ENCODE results near the gene UBASH3A.

Gene UBASH3A

GRCh38 chr21:42426424-42426823, 22.7 kb downstream of the UBASH3A start:
- H3K36me3 ChIP-seq (ENCODE audit: insufficient read depth, low read length) = no peaks in the 10 kb centered on the region
- H3K9ac ChIP-seq (ENCODE audit: low read depth, low read length) = no peak overlapping the region
- no peak overlapping the region for H3K4me3 ChIP-seq (ENCODE audit: low read length)
- H3K9me3 ChIP-seq (replicated peaks; ENCODE audit: low read length) = no peaks in the 10 kb centered on the region
- peaks cover 9% of the 10 kb centered on the region for H3K27me3 ChIP-seq (ENCODE audit: control insufficient read depth, insufficient read depth, low read length)
- no peaks in the 10 kb centered on the region for H3K4me1 ChIP-seq (ENCODE audit: control insufficient read depth, insufficient read depth, low read length)
- no peak overlapping the region for H3K4me2 ChIP-seq (ENCODE audit: low read length)

GRCh38 chr21:42426876-42427480, 23.3 kb downstream of the UBASH3A start:
- H3K4me1 ChIP-seq (ENCODE audit: control insufficient read depth, insufficient read depth, low read length) = no peaks in the 10 kb centered on the region
- H3K36me3 ChIP-seq (ENCODE audit: insufficient read depth, low read length) = no peaks in the 10 kb centered on the region
- peaks cover 3% of the 10 kb centered on the region for H3K9me3 ChIP-seq (replicated peaks; ENCODE audit: low read length)
- H3K4me3 ChIP-seq (ENCODE audit: low read length) = no peak overlapping the region
- H3K4me2 ChIP-seq (ENCODE audit: low read length) = no peak overlapping the region
- H3K27me3 ChIP-seq (ENCODE audit: control insufficient read depth, insufficient read depth, low read length) = peaks cover 9% of the 10 kb centered on the region
- H3K9ac ChIP-seq (ENCODE audit: low read depth, low read length) = no peak overlapping the region

- Histone ChIP-seq H3K9me3 (replicated peaks; ENCODE audit: low read length) (peaks cover 4% of the 10 kb centered on the region), H3K36me3 (ENCODE audit: insufficient read depth, low read length) (no peaks in the 10 kb centered on the region), H3K9ac (ENCODE audit: low read depth, low read length) (no peak overlapping the region), H3K4me1 (ENCODE audit: control insufficient read depth, insufficient read depth, low read length) (no peaks in the 10 kb centered on the region), H3K27me3 (ENCODE audit: control insufficient read depth, insufficient read depth, low read length) (peaks cover 9% of the 10 kb centered on the region), H3K4me3 (ENCODE audit: low read length) (no peak overlapping the region), H3K4me2 (ENCODE audit: low read length) (no peak overlapping the region)
These were observed 24.2 kb downstream of the UBASH3A start for GRCh38 chr21:42427809-42428419.

GRCh38 chr21:42429021-42429420, 25.3 kb downstream of the UBASH3A start:
- peaks cover 9% of the 10 kb centered on the region for H3K27me3 ChIP-seq (ENCODE audit: control insufficient read depth, insufficient read depth, low read length)
- no peak overlapping the region for H3K4me3 ChIP-seq (ENCODE audit: low read length)
- H3K36me3 ChIP-seq (ENCODE audit: insufficient read depth, low read length) = no peaks in the 10 kb centered on the region
- H3K4me2 ChIP-seq (ENCODE audit: low read length) = no peak overlapping the region
- no peaks in the 10 kb centered on the region for H3K4me1 ChIP-seq (ENCODE audit: control insufficient read depth, insufficient read depth, low read length)
- H3K9ac ChIP-seq (ENCODE audit: low read depth, low read length) = no peak overlapping the region
- H3K9me3 ChIP-seq (replicated peaks; ENCODE audit: low read length) = peaks cover 4% of the 10 kb centered on the region

- Histone ChIP-seq H3K4me3 (ENCODE audit: low read length) (no peak overlapping the region), H3K36me3 (ENCODE audit: insufficient read depth, low read length) (no peaks in the 10 kb centered on the region), H3K9me3 (replicated peaks; ENCODE audit: low read length) (peaks cover 4% of the 10 kb centered on the region), H3K4me1 (ENCODE audit: control insufficient read depth, insufficient read depth, low read length) (no peaks in the 10 kb centered on the region), H3K27me3 (ENCODE audit: control insufficient read depth, insufficient read depth, low read length) (peaks cover 5% of the 10 kb centered on the region), H3K4me2 (ENCODE audit: low read length) (no peak overlapping the region), H3K9ac (ENCODE audit: low read depth, low read length) (no peak overlapping the region)
These were observed 26.2 kb downstream of the UBASH3A start for GRCh38 chr21:42429856-42430255.

DNA sequence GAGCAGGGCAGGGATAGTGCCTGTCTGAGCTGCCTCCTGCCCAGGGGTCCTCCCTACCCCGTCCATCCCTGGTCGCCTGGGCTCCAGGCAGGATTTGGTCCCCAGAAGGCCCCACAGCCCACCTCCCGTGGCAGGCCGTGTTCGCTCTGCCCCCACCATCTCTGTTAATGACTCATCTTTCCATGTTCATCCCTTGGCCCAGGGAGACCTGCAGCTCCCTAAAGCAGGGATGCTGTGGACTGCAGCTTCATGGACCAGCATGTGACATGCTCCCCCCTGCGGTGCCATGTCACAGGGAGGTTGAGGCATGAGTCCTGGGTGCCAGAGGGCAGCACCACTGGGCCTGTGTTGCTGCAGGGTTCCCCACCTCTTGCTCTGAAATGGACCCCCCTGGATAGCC, 26.8 kb downstream of the UBASH3A start:
- Histone ChIP-seq H3K27me3 (ENCODE audit: control insufficient read depth, insufficient read depth, low read length) (peaks cover 3% of the 10 kb centered on the region), H3K4me2 (ENCODE audit: low read length) (no peak overlapping the region), H3K36me3 (ENCODE audit: insufficient read depth, low read length) (no peaks in the 10 kb centered on the region), H3K4me3 (ENCODE audit: low read length) (no peak overlapping the region), H3K9me3 (replicated peaks; ENCODE audit: low read length) (peaks cover 4% of the 10 kb centered on the region), H3K4me1 (ENCODE audit: control insufficient read depth, insufficient read depth, low read length) (no peaks in the 10 kb centered on the region), H3K9ac (ENCODE audit: low read depth, low read length) (no peak overlapping the region)

DNA sequence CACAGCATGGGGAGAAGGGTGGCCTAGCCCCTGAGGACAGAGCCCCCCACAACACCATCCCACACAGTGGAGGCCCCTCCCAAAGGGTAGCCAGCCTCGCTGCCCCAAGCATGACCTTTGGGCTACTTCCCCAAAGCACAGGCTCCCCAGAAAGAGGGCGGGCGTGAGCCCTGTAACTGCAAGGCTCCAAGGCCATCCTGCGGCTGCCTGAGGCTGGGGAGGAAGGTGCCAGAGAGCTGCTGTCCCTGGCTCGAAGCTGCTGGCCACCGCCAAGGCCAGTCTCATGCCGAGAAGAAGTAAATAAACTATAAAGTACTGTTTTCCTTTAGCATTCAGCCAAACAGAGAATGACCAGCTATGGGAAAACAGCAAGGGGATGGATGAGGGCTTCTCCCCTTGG, 27.5 kb downstream of the UBASH3A start:
- no peaks in the 10 kb centered on the region for H3K4me1 ChIP-seq (ENCODE audit: control insufficient read depth, insufficient read depth, low read length)
- H3K4me3 ChIP-seq (ENCODE audit: low read length) = no peak overlapping the region
- no peak overlapping the region for H3K4me2 ChIP-seq (ENCODE audit: low read length)
- no peak overlapping the region for H3K9ac ChIP-seq (ENCODE audit: low read depth, low read length)
- peaks cover 4% of the 10 kb centered on the region for H3K9me3 ChIP-seq (replicated peaks; ENCODE audit: low read length)
- H3K36me3 ChIP-seq (ENCODE audit: insufficient read depth, low read length) = no peaks in the 10 kb centered on the region
- no peaks in the 10 kb centered on the region for H3K27me3 ChIP-seq (ENCODE audit: control insufficient read depth, insufficient read depth, low read length)

- H3K9me3 ChIP-seq (replicated peaks; ENCODE audit: low read length) = peaks cover 4% of the 10 kb centered on the region
- no peak overlapping the region for H3K9ac ChIP-seq (ENCODE audit: low read depth, low read length)
- no peaks in the 10 kb centered on the region for H3K36me3 ChIP-seq (ENCODE audit: insufficient read depth, low read length)
- H3K4me1 ChIP-seq (ENCODE audit: control insufficient read depth, insufficient read depth, low read length) = no peaks in the 10 kb centered on the region
- H3K4me3 ChIP-seq (ENCODE audit: low read length) = no peak overlapping the region
- H3K4me2 ChIP-seq (ENCODE audit: low read length) = no peak overlapping the region
- H3K27me3 ChIP-seq (ENCODE audit: control insufficient read depth, insufficient read depth, low read length) = no peaks in the 10 kb centered on the region
These were observed 29.0 kb downstream of the UBASH3A start for GRCh38 chr21:42432695-42433094.

- H3K9me3 ChIP-seq (replicated peaks; ENCODE audit: low read length) = peaks cover 4% of the 10 kb centered on the region
These were observed 30.3 kb downstream of the UBASH3A start for GRCh38 chr21:42433946-42434551.

GRCh38 chr21:42434884-42435283, 31.2 kb downstream of the UBASH3A start:
- Histone ChIP-seq H3K27me3 (ENCODE audit: control insufficient read depth, insufficient read depth, low read length) (no peaks in the 10 kb centered on the region), H3K36me3 (ENCODE audit: insufficient read depth, low read length) (no peaks in the 10 kb centered on the region), H3K9ac (ENCODE audit: low read depth, low read length) (no peak overlapping the region), H3K4me1 (ENCODE audit: control insufficient read depth, insufficient read depth, low read length) (no peaks in the 10 kb centered on the region), H3K4me3 (ENCODE audit: low read length) (no peak overlapping the region), H3K9me3 (replicated peaks; ENCODE audit: low read length) (peaks cover 4% of the 10 kb centered on the region), H3K4me2 (ENCODE audit: low read length) (no peak overlapping the region)

More at GRCh38 chr21:42433946-42434551, 30.3 kb downstream of the UBASH3A start:
- Histone ChIP-seq H3K4me3 (ENCODE audit: low read length) (no peak overlapping the region), H3K4me2 (ENCODE audit: low read length) (no peak overlapping the region), H3K36me3 (ENCODE audit: insufficient read depth, low read length) (no peaks in the 10 kb centered on the region), H3K9ac (ENCODE audit: low read depth, low read length) (no peak overlapping the region), H3K27me3 (ENCODE audit: control insufficient read depth, insufficient read depth, low read length) (no peaks in the 10 kb centered on the region), H3K4me1 (ENCODE audit: control insufficient read depth, insufficient read depth, low read length) (no peaks in the 10 kb centered on the region)

- Histone ChIP-seq H3K9me3 (replicated peaks; ENCODE audit: low read length) (peaks cover 4% of the 10 kb centered on the region), H3K9ac (ENCODE audit: low read depth, low read length) (no peak overlapping the region), H3K4me2 (ENCODE audit: low read length) (no peak overlapping the region), H3K4me3 (ENCODE audit: low read length) (no peak overlapping the region), H3K4me1 (ENCODE audit: control insufficient read depth, insufficient read depth, low read length) (no peaks in the 10 kb centered on the region), H3K27me3 (ENCODE audit: control insufficient read depth, insufficient read depth, low read length) (no peaks in the 10 kb centered on the region), H3K36me3 (ENCODE audit: insufficient read depth, low read length) (no peaks in the 10 kb centered on the region)
These were observed 31.7 kb downstream of the UBASH3A start for GRCh38 chr21:42435401-42435800.

- Histone ChIP-seq H3K9ac (ENCODE audit: low read depth, low read length) (no peak overlapping the region), H3K4me1 (ENCODE audit: control insufficient read depth, insufficient read depth, low read length) (no peaks in the 10 kb centered on the region), H3K4me2 (ENCODE audit: low read length) (no peak overlapping the region), H3K27me3 (ENCODE audit: control insufficient read depth, insufficient read depth, low read length) (no peaks in the 10 kb centered on the region), H3K9me3 (replicated peaks; ENCODE audit: low read length) (peaks cover 4% of the 10 kb centered on the region), H3K4me3 (ENCODE audit: low read length) (no peak overlapping the region), H3K36me3 (ENCODE audit: insufficient read depth, low read length) (no peaks in the 10 kb centered on the region)
These were observed 32.1 kb downstream of the UBASH3A start for GRCh38 chr21:42435833-42436232.

Data from skeletal muscle satellite cell (primary cell).